ENCODE results near the gene GHSR. TPM values are rescaled to one million over a fixed set of nuclear protein-coding genes. Genes with fewer than 3 reads are reported as not detected.

The GHSR gene
- total RNA-seq, 1 donor from 2014 or later, result not detected

DNA sequence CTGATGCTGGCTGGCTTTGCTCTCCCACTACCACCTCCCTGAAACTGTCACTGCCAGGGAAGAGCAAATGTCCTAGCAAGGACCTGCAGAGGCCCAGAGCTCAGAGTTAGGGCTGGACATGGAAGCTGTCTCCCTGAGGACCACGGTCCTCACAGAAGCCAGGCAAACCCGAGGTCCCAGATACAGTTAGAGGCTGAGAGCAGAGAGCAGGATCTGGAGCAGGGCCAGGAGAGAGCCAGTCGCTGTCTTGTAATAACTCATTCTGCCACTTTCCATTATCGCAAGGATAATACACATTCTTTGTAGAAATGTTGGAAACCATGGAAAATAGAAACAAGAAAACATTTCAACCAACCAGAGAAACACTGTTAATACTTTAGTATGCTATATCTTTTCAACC, 10.1 kb downstream of the GHSR start:
- DNase-seq (ENCODE audit: low read depth), result no peak

DNA sequence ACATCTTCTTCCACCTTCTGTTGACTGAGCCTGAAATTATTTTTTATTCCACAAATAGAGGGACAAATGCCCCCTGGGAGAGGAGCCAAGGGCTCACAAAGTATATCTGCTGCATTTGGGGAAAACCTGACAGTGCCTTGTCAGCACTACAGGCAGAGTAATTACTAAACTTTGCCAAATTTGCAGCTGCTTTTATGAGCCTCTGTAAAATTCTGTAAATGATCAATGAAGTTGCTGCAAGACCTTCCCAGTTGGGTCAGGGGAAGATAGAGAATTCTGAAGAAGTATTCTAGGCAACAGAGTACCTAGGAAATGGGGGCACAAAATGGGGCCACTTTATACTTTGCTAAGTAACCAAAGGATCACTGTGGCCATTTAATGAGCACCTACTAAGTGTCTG, 10.5 kb downstream of the GHSR start:
- DNase-seq (ENCODE audit: low read depth), result no peak

DNA sequence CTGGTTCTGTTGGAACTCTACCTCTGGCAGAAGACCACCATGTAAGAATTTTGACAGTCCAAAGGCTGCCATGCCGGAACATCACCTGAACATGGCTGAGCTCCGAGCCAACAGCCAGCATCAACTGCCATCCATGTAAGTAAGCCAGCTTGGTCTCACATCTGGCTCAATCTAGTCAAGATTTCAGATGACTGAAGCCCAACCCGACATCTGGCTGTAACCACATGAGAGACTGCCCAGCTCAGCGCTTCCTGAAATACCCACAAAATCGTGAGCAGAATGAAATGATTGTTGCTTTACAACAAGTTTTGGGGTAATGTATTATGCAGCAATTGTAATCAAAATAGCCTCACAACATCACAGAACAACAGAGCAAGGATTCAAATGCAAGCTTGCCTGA, 32.9 kb downstream of the GHSR start:
- no peak for DNase-seq (ENCODE audit: low read depth)

DNA sequence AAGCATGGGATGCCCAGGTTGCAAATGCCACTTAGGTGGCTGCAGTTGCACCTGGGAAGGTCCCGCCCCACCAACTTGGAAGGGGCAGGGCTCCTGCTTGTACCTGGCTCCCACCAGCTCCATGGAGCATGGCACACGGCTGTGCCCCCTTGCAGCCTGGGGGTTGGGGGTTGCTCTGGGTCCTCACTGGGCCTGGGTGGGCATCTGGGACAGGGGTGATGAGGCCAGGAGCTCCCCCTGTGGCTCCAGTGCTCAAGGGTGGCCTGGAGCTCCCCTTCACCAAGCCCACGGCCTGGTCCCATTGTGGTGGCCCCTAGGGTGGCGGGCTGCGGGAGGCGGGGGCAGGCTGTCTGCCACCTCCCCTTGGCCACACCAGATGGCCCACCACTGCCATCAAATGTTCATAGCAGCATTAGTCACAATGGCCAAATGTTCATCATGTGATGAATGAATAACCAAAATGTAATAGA, 36.7 kb downstream of the GHSR start:
- DNase-seq (ENCODE audit: low read depth), result no peak

DNA sequence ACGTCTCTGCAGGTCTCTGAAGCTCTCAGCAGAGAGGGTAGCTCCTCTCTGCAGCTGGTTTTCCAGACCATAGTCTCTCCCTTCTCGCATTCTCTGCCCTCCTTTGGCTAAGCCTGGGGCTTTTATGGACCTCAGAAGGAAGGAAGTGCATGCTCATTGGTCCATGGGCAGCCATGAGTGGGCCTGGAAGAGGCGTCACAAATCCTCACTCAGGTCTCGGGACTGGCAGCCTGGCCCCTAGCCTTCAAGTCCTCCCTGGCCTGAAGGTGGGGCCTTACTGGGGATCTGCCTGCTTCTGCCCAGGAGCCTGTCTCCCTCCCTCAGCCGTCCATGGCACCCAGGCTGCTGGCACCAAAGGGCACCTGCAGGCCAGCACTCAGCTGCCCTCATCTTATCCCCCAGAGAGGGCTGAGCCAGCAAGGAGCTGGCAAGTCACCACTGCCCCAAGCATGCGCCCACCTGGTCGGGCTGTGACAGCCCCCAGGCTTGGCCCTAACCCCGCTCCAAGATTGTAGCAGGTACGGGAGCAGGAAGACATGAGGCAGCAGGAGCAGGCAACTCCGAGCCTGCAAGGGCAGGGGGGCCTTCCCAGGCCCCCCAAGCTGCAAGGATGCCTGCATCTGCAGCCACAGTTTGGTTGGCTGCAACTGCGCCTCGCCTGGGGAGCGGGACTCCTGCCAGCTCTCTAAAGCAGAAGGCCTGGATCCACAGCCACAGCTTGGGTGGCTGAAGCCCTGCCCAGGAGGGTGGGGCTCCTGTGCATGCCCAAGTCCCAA, 37.4 kb downstream of the GHSR start:
- no peak for DNase-seq (ENCODE audit: low read depth)

DNA sequence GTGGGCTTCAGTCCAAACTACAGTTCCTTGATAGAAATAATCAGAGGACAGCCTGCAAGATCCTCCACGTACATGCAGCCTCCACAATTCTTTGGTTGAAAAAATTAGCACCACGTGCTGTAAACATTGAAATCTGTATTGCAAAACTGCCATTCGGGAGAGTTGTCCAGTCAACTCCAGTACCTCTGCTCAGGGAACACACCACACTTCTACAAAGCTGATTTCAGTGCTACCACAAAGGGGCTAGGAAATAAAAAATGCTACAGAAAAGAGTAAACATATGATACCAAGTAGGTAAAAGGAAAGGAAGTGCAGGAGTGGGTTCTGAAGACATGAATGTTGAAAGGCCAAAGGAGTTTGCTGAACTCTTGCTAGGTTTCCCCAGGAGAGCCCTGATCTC, 40.4 kb downstream of the GHSR start:
- no peak for DNase-seq (ENCODE audit: low read depth)

DNA sequence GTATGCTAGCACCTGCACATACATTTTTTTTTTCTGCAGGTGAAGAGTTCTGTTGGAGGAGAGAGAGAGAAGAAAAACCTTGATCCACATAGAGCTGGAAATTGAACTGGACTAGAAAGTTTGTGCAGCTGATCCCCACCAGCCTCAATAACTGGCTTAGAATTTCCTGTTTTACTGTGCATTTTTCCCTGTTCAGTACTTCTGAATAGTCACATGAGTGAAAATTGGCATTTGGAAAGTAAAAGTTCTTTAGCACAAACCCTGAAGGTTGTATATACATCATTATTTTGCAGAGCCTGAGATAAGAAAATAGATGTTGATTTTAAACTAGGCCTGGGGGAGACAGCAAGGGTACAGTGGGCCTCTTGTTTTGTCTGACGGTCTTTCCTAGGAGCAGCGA, 42.3 kb downstream of the GHSR start:
- DNase-seq (ENCODE audit: low read depth), result no peak

DNA sequence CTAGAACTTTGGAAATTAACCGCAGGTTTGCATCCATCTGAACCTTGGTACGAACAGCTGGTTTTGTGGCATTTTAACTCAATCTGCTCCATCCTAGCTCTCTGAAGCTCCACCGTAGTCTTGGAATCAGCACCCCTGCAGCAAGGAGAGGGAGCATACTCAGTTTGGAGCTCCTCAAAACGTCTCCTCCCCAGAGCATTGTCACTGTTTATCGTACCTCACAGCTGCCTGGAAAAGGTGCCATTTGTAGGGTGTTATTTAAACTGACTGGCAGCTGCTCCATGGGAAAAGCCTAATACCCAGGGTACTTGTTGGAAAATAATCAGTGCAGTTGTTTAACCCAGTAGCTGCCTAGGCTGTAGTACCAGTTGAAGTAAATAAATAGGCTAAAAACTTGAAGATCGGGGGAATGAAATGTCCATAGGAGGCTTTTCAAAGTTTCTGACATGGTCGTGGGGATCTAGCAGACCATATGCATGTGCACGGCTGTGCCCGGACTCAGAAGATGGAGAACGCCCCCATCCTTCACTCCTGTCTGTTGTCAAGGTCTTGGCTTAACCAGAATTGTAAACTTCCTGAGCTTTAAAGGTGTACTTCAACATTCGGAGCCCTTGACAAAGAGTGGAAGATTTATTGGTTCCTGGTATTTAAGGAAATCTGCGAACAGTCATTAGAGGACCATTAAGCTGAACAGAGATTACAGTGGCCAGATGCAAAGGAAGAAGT, 43.9 kb downstream of the GHSR start:
- DNase-seq (ENCODE audit: low read depth), result no peak

DNA sequence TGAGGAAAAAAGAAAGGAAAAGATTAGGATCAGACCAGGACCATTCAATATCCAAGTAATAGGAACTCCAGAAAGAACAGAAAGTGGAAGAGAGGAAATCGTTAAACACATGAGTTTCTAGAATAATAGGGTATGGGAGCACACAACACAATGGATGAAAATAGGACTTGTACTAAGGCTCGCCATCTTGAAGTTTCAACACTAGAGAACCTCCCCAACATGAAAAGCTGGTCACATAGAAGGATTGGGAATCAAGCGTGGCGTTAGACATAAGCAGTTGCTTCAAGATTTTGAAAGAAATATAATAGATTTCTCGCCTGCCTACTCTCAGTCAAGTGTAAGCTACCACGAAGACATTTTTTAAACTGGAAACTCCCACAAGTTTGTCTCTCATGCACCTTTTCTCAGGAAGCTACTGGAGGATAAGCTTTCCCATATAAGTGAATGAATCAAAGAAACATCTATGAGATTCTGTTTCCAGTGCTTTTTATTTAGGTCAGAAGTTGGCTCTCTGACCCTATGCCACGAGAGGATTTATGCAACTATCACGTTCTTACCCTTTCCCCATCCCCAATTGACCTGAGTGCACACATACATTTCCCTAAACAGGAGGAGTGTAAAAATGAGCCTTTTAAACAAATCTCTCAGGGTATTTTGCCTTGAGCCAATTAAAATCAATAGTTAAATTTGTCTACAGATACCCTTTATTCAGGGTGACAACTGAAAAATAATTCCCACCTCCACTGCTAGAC, 45.2 kb downstream of the GHSR start:
- no peak for DNase-seq (ENCODE audit: low read depth)

DNA sequence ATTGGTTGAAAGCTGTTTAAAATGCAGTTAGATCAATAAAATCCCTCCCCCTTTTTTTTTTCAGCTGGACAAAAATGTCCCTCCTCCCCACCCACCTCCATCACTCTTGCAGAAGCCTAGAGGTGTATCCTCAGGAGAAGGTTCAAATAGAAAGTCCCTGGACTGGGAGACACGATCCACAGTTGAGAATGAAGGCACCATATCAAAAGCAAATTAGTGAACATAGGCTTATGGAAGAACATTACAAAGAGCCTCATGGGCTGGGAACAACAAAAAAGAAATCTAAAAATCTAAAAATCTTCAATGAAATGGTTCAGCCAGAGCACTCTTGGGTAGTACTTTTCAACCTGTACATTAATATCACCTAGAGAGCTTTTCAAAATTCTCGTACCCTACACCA, 46.2 kb downstream of the GHSR start:
- no peak for DNase-seq (ENCODE audit: low read depth)

DNA sequence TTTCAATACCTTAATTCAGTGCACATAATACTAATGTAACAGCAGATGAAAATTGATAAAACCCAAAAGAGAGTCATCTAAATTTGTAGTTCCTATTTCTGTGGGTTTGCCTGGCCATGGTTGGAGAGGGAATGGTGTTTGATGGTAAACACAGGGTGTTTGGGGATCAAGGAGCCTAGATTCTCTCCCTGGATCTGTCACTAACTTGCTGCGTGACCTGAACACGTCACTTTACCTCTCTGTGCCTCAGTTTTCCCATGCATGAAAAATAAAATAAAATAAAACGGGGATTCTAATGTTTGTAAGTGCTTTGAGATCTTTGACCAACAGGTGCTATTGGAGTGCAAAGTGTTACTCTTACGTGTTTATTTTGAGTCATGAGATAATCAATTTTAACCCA, 49.8 kb downstream of the GHSR start:
- DNase-seq (ENCODE audit: low read depth), result no peak

DNA sequence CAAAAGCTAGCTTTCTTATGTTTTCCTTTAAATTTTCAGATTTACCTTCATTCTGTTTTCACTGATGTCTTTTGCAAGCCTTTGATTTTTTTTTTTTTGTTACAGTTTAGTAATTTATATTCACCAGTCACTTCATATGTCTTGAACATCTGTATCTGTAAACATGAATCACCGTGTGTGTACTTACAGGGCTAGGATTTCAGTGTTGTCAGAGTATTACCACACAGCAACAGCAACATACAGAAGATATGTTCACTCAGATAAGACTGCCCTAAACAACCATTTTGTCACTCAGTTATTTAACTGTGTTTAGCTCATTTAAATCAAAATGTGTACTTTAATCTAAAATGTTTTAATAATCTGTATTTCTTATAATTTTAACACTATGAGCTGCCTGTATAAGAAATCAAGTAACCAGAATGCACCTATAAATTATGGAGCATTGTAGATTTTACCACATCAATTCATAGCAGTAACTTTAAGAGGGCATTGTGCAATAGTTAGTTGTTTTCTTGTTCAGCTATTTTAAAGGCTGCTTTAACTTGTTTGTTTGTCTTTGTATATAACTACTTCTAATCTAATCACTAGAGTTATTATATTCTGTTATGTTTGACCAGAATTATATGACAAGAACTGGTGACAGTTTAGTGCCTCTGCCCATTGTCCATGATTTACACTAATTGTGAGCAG, 50.4 kb downstream of the GHSR start:
- no peak for DNase-seq (ENCODE audit: low read depth)

DNA sequence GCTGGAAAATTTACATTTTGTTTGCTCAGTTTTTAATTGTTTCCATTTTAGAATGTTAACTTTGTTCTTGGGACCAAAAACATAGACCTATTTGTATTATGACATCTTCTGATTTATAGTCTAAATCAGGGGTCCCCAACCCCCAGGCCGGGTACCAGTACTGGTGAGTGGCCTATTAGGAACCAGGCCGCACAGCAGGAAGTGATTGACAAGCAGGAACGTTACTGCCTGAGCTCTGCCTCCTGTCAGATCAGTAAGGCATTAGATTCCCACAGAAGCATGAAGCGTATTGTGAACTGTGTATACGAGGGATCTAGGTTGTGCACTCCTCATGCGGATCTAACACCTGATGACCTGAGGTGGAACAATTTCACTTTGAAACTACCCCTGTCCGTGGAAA, 51.9 kb downstream of the GHSR start:
- DNase-seq (ENCODE audit: low read depth), result no peak

DNA sequence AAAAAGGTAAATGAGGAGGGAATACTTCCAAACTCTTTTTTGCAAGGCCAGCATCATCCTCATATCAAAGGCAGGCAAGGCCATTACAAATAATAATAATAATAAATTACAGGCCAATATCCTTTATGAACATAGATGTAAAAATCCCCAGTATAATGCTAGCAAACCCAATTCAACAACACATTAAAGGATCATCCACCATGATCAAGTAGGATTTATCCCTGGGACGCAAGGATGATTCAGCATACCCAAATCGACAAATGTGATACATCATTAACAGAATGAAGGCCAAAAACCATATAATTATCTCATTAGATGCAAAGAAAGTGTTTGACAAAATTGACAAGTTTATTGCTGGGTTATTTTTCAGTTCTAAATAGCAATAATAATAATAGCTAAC, 53.6 kb downstream of the GHSR start:
- no peak for DNase-seq (ENCODE audit: low read depth)

Other genes with a start within 250 kb of the GHSR start
- not detected in 2 replicates for gene TNFSF10, start 75.0 kb upstream of the GHSR start, total RNA-seq